NCI-H82 treated with DMSO at 0.1 percent for 48 hours (cell line): ENCODE measurements around the gene FLT4.

Experiments used
- DNase-seq: peaks from one replicate; lab custom pipeline; 2025; ENCODE audit not compliant: unreplicated experiment; lab: John Stamatoyannopoulos, UW

Gene FLT4

GRCh38 chr5:180594311-180595045 is 54.9 kb downstream of the FLT4 start:
- DNase-seq, result no peak

- no peak for DNase-seq
Measured at GRCh38 chr5:180593446-180594206, 55.8 kb downstream of the FLT4 start.

GRCh38 chr5:180592176-180592575 is 57.2 kb downstream of the FLT4 start:
- no peak for DNase-seq

- DNase-seq, result no peak
Measured at GRCh38 chr5:180591311-180591887, 58.0 kb downstream of the FLT4 start, which contains the start of gene SCGB3A1. Gene SCGB3A1 (minus strand): TSS chr5:180591499. CDS start chr5:180591462, 37 bp downstream.

- no peak for DNase-seq
Measured at GRCh38 chr5:180590543-180591310, 58.7 kb downstream of the FLT4 start.

GRCh38 chr5:180589771-180590542 is 59.4 kb downstream of the FLT4 start:
- DNase-seq, result no peak

GRCh38 chr5:180586870-180587269 is 62.5 kb downstream of the FLT4 start:
- no peak for DNase-seq

- no peak for DNase-seq
Measured at GRCh38 chr5:180586204-180586603, 63.2 kb downstream of the FLT4 start.

GRCh38 chr5:180583738-180584137 is 65.7 kb downstream of the FLT4 start:
- no peak for DNase-seq

- DNase-seq, result no peak
Measured at GRCh38 chr5:180580681-180581080, 68.7 kb downstream of the FLT4 start.

- no peak for DNase-seq
Measured at GRCh38 chr5:180575571-180575970, 73.8 kb downstream of the FLT4 start.

GRCh38 chr5:180568914-180569313 is 80.5 kb downstream of the FLT4 start:
- DNase-seq, result no peak

GRCh38 chr5:180563994-180564393 is 85.4 kb downstream of the FLT4 start:
- no peak for DNase-seq

GRCh38 chr5:180558232-180558631 is 91.2 kb downstream of the FLT4 start:
- no peak for DNase-seq

- DNase-seq, result no peak
Measured at GRCh38 chr5:180557217-180557809, 92.1 kb downstream of the FLT4 start.

GRCh38 chr5:180555168-180555921 is 94.1 kb downstream of the FLT4 start:
- DNase-seq, result no peak

GRCh38 chr5:180553530-180553929 is 95.9 kb downstream of the FLT4 start:
- DNase-seq, result no peak
